OCI-LY3 (cell line): Measurements from ENCODE around the gene SPATA22.
"Not testable (repeated sequence)": the region's sequence is repeated elsewhere in the genome, so short reads cannot be mapped to it uniquely, and the experiment has no call there.

Experiments
- EZH2phosphoT487 ChIP-seq: fragments of 200-600 bp; shearing (Covaris generic); IDR thresholded peaks from 2 replicates; pipeline ENCODE4 v1.6.1; 2018; ENCODE audit warnings: antibody characterized with exemption, mixed run types, low read depth
- TF ChIP-seq, protein P1 (sequence below): fragments of 200-600, 300-600 bp; sonication (generic); IDR thresholded peaks from 2 replicates; pipeline ENCODE4 v1.5.1; 2014; ENCODE audit warnings: antibody characterized with exemption, low read length, low read depth

DNA sequence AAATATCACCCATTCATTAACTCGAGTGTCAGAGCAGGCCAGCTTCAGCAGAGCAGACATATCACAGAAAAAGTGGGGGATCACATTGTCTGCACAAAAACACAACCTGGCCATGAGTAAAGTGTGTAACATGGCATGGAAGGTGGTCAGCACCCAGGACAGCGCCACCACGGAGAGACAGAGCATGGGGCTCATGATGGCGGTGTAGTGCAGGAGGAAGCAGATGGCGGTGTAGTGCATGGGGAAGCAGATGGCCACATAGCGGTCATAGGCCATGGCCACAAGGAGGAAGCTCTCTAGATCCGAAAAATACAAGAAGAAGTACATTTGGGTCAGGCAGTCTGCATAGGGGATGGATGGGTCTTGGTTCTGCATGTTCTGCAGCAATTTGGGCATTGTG lies 38.4 kb downstream of the SPATA22 start:
- TF ChIP-seq, protein P1, sequence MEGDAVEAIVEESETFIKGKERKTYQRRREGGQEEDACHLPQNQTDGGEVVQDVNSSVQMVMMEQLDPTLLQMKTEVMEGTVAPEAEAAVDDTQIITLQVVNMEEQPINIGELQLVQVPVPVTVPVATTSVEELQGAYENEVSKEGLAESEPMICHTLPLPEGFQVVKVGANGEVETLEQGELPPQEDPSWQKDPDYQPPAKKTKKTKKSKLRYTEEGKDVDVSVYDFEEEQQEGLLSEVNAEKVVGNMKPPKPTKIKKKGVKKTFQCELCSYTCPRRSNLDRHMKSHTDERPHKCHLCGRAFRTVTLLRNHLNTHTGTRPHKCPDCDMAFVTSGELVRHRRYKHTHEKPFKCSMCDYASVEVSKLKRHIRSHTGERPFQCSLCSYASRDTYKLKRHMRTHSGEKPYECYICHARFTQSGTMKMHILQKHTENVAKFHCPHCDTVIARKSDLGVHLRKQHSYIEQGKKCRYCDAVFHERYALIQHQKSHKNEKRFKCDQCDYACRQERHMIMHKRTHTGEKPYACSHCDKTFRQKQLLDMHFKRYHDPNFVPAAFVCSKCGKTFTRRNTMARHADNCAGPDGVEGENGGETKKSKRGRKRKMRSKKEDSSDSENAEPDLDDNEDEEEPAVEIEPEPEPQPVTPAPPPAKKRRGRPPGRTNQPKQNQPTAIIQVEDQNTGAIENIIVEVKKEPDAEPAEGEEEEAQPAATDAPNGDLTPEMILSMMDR, result not testable (repeated sequence)
- TF ChIP-seq EZH2phosphoT487, result not testable (repeated sequence)
